Measurements from ENCODE around the gene TTC16.
"Not testable (repeated sequence)": the region's sequence is repeated elsewhere in the genome, so short reads cannot be mapped to it uniquely, and the experiment has no call there.

TTC16 gene

GRCh38 chr9:127746959-127747569 lies 31.2 kb downstream of the TTC16 start:
- no peak for DNase-seq

DNA sequence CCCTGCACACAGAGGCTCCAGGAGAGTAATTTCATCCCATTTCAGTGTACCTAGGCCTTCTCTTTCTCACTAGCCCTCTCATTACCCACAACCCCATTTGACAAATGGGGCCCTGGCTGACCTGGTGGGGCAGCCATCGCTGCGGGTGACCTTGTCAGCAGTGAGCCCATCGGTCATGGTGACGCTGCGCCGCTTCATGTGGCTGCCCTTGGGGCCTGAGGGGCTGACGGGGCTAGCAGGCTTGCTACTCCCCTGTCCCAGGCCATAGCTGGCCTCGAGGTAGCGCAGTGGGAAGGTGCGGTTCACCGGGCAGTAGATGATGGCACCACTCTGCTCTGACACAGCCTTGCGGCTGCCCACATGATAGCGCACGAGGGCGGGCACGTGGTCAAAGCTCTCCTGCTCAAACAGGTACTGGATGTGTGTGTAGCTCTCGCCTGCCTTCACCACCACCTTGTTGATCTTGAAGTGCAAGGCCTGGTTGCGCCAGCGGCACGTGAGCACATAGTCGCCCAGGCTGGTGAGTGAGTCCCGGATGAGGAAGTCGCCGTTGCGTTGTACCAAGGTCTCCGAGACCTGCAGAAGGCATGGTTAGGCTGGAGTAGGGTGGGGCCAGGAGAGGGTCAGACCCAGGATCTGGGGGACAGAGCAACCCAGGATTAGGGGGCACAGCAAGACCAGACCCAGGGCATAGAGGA lies 33.4 kb downstream of the TTC16 start:
- no peak for DNase-seq

DNA sequence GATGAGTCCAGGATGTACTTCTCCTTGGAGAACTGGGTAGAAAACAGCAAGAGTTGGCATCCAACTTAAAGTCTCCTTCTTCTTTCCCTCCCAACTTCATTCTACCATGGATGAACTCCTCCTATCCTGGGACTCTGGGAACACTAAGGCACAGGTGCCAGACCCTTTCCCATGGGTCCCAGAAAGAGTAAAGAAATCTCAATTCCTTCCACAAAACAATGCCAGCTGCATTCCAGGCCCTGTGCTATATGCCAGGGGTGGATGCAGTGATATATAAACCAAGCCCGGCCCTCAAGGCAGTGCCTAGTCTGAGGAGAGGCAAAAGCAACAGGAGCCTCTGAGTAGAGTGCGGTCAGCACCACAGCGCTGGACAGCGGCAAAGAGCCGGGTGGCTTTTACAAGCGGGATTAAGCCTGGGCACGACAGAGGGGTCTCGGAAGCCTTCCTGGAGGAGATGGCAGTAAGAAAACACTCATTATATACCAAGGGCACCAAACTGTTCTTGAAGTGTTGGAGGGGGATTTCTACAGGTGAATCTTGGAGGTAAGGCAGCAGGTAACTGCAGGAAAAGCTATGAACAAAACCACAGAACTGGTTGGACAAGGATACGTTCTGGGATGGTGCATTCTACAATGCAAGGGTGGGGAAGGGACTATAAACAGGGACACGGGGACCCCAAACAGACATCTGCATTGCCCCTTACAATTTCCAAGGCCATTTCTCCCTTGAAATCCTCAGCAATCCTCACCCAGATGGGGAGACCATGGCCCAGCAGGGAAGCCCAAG lies 35.6 kb downstream of the TTC16 start:
- DNase-seq, result no peak

GRCh38 chr9:127753148-127753547 lies 37.3 kb downstream of the TTC16 start:
- no peak for DNase-seq

DNA sequence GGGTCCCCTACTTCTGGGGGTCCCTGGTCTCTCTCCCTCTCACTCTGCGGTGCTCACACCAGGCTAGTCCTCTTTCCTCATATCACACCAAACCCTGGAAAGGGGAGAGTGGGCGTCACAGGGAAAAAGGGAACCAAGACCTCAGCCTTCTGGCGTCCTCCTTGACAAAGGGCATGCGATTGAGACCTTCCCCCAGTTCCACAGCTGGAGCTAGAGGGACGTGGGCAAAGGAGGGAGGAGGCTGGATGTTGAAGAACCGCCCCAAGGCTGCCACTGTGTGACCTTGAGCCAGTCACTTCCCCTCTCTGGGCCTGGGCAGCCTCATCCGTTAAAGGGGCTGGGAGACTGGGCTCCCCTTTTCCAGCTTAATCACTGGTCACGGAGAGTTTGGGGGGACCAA lies 37.7 kb downstream of the TTC16 start:
- no peak for DNase-seq

DNA sequence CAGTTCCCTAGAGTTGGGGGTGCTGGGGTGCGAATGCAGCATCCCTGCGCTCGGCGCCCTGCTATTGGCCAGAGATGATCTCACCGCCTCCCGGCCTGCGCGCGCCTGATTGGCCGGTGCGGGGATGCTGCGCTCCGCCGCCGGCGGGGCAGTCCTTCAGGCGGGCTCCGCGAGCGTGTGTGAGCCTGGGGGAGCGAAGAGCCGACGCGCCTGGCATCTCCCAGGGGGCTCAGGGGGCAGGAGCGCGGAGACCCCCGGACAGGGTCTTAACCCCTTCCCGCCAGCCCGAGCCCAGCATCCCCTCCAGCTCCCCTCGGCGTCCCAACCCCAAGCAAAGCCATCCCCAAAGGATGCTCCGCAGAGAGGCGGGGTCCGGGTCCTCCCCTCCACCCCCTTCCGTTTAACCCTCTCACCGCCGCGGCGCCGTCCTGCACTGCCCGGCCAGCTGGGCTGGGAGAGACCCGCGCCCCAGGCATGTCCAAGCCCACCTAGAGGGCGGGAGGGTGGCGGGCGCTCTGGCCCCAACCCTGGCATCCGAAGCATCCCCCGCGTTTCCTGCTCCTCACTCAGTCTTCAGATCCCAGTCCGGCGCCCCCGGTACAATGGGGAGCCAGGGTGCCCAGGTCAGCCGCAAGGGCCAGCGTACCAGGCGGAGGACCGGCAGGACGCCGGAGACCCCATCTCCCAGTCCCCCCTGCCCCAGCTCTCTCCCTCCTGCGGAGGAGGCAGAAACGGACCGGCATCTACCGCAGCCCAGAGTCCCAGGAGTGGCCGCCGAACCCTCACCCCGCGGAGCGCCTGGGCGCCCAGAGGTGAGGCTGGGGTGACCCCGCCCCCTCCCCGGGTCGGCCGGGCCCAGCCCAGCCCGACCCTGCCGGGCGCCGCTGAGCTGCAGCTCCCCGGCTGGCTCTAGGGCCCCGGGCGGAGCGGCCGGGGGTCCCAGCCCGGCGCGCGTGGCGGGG lies 38.5 kb downstream of the TTC16 start:
- no peak for DNase-seq

GRCh38 chr9:127755061-127756060 lies 39.5 kb downstream of the TTC16 start:
- no peak for DNase-seq

DNA sequence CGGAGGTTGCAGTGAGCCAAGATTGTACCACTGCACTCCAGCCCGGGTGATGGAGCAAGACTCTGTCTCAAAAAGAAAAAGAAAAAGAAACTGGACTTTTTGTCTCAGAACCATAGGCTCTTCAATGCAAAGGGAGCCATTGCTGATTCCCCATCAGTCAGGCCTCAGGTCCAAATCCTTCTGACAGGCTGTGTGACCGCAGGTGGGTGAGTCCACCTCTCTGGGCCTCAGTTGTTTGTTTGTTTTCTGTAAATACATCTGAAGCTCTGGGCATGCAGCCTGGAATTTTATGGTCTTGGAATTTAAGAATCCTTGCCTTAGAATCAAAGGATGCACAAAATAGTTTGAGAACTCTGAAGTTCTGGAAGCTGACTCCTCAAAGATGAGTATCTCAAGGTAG lies 40.4 kb downstream of the TTC16 start:
- no peak for DNase-seq

DNA sequence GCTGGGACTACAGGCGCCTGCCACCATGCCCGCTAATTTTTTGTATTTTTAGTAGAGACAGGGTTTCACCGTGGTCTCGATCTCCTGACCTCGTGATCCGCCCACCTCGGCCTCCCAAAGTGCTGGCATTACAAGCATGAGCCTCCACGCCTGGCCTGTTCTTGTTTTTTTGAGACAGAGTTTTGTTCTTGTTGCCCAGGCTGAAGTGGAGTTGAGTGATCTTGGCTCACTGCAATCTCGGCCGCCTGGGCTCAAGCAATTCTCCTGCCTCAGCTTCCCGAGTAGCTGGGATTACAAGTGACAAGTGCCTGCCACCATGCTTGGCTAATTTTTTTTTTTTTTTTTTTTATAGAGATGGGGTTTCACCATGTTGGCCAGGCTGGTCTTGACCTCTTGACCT lies 40.9 kb downstream of the TTC16 start:
- not testable (repeated sequence) for DNase-seq

DNA sequence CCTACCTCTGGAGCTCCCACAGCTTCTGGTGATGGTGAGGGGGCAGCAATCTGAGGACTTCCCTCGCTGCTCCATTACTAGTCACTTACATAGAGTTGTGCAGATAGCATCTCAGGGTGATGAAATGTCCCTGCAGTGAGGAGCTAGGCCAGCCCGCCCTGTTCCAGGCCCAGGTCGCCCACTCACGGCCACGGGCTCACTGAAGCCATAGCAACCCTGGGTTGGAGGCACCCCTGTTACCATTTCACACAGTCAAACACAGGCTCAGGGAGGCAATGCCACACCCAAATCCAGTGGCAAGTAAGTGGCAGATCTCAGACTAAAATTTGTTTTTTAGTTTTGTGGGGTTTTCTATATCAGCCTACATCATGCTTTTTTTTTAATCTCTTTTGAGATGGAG lies 43.0 kb downstream of the TTC16 start:
- no peak for DNase-seq

DNA sequence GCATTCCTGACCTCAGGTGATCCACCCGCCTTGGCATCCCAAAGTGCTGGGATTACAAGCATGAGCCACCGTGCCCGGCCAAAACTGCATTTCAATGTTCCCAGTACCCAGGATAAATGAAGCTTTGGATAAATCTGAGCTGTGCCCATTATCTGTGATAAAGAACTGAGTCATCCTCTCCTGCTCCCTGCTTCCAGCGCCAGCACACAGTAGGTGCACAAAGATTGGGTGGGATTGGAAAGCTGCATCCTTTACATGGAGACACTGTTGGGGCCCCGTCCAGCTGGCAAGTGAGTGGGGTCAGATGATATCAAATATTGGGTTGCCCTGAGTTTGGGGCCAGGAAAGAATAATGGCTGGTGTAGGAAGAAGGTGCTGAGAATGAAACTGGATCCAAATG lies 45.2 kb downstream of the TTC16 start:
- DNase-seq, result no peak

GRCh38 chr9:127761491-127761956 lies 45.6 kb downstream of the TTC16 start:
- DNase-seq, result no peak

DNA sequence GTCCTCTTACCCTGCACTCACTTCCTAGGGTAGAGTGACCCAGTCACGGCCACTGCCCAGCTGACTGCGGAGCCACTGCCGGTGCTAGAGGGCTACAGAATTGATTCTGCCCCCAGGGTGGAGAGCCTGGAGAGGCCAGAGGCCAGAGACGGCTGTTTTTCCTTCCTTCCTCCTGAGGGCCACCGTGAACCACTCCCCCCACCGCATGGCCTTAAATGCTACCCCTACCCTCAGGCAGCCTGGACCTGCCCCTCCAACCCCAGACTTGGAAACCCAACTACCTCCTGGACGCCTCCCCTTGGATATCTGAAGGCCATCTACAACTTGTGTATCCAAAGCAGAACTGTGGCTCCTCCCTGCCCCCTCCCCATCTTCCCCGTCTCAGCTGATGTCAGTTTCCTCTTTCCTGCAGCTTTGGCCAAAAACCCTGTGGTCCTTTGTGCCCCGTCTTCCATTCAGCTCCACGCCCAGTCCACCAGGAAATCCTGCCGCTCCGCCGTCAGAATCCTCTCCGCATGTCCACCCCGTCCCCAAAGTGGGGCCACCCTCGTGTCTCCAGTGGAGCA lies 46.3 kb downstream of the TTC16 start:
- DNase-seq, result no peak

DNA sequence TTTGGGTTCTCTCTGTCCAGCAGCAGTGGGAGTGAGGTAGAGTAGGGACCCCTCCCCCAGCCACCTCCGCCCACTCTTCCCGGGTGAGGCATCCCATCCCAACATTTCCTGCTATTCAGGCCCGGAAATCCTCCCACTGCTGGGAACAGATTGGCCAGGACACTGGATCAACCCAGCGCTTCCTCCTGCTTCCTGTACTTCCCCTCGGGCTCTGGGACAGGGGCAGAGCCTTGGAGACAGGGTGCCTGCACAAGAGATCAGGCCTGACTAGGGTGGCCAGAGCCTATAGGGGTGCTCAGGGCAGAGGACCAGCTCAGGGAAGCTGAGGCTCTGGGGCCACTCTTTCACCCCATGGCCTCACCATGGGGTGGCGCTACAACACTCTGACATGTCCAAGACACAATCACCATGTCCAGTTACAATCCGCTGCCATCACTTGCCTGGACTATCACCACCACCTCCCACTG lies 48.1 kb downstream of the TTC16 start:
- DNase-seq, result no peak

DNA sequence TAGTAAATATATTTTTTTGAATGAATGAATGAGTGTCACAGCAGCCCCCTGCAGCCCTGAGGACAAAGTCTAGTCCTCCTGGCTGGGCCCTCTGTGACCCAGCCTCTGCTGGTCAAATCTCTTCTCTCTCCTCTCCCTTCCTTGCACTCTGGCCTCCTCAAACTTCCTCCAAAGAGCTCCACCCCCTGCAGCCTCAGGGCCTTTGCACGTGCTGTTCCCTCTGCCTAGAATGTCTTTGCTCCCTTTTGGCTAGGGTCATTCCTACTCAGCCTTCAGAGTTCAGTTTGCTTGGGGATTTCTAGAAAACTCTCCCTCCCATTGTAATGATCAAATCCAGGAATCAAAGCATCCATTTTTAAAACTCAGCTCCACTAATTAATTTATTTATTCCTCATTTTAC lies 49.5 kb downstream of the TTC16 start:
- DNase-seq, result no peak

DNA sequence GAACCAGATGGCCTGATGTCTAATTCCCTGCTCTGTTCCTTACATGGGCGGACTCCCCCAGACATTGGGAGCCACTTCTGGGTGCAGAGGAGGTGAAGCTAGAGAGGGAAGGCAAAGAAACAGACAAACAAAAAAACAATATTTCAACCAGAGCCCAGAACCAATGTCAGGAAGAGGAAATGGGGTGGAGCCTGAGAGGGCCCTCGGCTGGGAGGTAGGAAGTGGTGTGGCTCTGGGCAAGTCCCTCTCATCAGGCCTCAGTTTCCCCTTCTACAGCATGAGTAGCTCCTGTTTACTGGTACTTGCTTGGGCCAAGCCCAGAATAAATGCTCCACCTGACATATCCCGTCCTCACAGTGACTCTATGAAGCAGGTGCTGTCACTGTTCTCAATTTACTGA lies 51.5 kb downstream of the TTC16 start:
- no peak for DNase-seq

GRCh38 chr9:127767909-127768331 lies 52.0 kb downstream of the TTC16 start:
- DNase-seq, result no peak

DNA sequence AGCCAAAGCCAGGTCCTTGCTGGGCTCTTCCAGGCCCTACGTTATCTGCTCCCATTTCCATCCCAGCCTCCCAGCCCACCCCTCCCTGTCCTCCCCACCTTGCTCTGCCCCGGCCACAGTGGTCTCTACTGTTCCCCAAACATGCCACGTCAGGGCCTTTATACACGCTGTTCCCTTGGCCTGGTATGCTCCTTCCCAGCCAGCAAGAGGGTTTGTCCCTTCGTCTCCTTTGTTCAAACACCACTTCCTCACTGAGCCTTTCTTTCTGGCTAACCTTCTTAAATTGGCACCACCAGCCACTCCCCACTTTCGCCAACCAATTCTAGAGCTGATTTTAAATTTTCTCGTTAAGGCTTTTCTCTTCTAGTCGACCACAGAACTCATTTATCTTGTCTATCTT lies 52.8 kb downstream of the TTC16 start:
- no peak for DNase-seq

- DNase-seq, result no peak
Measured at GRCh38 chr9:127769101-127769500, 53.2 kb downstream of the TTC16 start.

- no peak for DNase-seq
Measured at GRCh38 chr9:127769929-127770582, 54.2 kb downstream of the TTC16 start.

DNA sequence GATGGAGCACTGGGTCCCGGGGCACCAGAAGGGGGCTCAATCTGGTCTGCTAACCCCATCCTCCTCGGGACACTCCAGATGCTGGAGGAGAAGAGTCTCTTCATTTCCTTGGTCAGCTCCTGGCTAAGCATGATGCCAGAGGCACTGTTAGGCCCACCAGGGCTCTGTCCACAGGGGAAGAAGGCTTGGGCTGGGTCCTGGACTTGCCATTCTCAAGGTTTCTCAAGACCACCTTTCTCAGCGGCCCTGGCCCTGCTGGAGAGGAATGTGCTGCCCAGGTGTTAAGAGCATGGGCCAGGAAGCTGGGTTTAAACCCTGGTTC lies 54.7 kb downstream of the TTC16 start:
- no peak for DNase-seq

All from NCI-H2029 treated with DMSO at 0.1 percent for 48 hours (cell line).